ENCODE measurements around the gene PNMA6E. TPM values are rescaled to one million over a fixed set of nuclear protein-coding genes. Genes with fewer than 3 reads are reported as not detected.

Gene PNMA6E
- total RNA-seq, 1 donor from 2014 or later = not detected

DNA sequence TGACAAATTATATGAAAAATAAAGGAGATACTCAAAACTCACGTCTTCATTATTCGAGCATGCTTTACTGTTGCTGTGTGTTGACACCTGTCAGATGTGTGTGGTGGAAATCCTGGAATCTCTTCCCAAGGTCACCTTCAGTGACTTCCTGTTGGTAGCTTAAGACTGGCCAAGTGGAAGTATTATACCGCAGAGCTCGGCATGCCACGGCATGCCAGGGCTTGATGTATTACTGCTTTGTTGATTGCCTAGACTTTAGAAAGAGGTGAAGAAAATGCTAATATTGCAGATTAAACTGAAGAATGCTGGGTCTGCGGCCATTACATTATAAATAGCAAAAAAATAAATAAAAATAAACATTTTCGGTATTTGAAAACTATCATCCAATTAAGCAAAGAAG, 40.1 kb upstream of the PNMA6E start:
- Mint-ChIP-seq H3K9me3 (peaks cover 4% of the 10 kb centered on the region), H3K36me3 (no peaks in the 10 kb centered on the region), H3K4me3 (no peak overlapping the region), H3K27me3 (ENCODE audit: low read depth) (no peaks in the 10 kb centered on the region), H3K4me1 (peaks cover 2% of the 10 kb centered on the region), H3K27ac (no peak overlapping the region)
- TF ChIP-seq CTCF (IDR thresholded peaks at IDR 0.05; ENCODE audit: unreplicated experiment) = no peak
- no peak for DNase-seq (ENCODE audit: low spot score in 2 of 2, unreplicated experiment in 2 of 2)

DNA sequence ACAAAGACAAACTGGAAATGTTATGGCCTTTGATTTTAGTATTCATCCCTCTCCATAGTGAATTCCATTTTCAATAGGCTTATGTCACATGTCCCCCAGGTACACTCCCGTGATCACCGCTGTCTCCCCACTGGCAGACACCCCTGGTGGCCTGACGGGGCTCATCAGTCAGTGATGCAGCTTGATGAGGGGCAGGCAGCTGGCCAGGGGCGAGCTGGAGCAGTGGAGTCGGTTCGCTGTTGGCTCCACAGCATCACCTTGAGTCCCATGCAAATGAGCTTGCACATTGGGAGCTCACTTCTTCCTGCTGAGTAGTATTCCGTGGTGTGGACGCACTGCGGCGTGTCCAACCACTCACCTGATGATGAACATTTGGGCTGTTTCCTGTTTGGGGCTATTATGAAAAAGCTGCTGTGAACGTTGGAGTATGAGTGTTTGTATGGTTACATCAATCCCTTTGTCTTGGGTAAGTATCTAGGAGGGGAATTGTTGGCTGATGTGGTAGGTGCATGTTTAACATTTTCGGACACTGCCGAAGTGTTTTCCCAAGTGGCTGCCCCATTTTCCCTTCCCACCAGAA, 39.5 kb upstream of the PNMA6E start:
- H3K27me3 Mint-ChIP-seq (ENCODE audit: low read depth) = no peaks in the 10 kb centered on the region
- H3K4me3 Mint-ChIP-seq = no peak overlapping the region
- DNase-seq (ENCODE audit: low spot score in 2 of 2, unreplicated experiment in 2 of 2) = no peak
- TF ChIP-seq CTCF (IDR thresholded peaks at IDR 0.05; ENCODE audit: unreplicated experiment) = no peak
- peaks cover 2% of the 10 kb centered on the region for H3K4me1 Mint-ChIP-seq
- H3K9me3 Mint-ChIP-seq = peaks cover 4% of the 10 kb centered on the region
- H3K27ac Mint-ChIP-seq = no peak overlapping the region
- H3K36me3 Mint-ChIP-seq = no peaks in the 10 kb centered on the region

GRCh38 chrX:153439977-153440376, 38.8 kb upstream of the PNMA6E start:
- no peak overlapping the region for H3K4me3 Mint-ChIP-seq
- no peaks in the 10 kb centered on the region for H3K36me3 Mint-ChIP-seq
- no peak for DNase-seq (ENCODE audit: low spot score in 2 of 2, unreplicated experiment in 2 of 2)
- no peaks in the 10 kb centered on the region for H3K27me3 Mint-ChIP-seq (ENCODE audit: low read depth)
- TF ChIP-seq CTCF (IDR thresholded peaks at IDR 0.05; ENCODE audit: unreplicated experiment) = no peak
- peaks cover 2% of the 10 kb centered on the region for H3K4me1 Mint-ChIP-seq
- H3K27ac Mint-ChIP-seq = no peak overlapping the region
- H3K9me3 Mint-ChIP-seq = peaks cover 4% of the 10 kb centered on the region

GRCh38 chrX:153438532-153438931, 37.4 kb upstream of the PNMA6E start:
- no peak for DNase-seq (ENCODE audit: low spot score in 2 of 2, unreplicated experiment in 2 of 2)
- peaks cover 4% of the 10 kb centered on the region for H3K9me3 Mint-ChIP-seq
- no peaks in the 10 kb centered on the region for H3K27me3 Mint-ChIP-seq (ENCODE audit: low read depth)
- H3K36me3 Mint-ChIP-seq = no peaks in the 10 kb centered on the region
- H3K4me3 Mint-ChIP-seq = no peak overlapping the region
- no peak for TF ChIP-seq CTCF (IDR thresholded peaks at IDR 0.05; ENCODE audit: unreplicated experiment)
- peaks cover 2% of the 10 kb centered on the region for H3K4me1 Mint-ChIP-seq
- peak overlapping the region; percentile 23 for H3K27ac Mint-ChIP-seq

DNA sequence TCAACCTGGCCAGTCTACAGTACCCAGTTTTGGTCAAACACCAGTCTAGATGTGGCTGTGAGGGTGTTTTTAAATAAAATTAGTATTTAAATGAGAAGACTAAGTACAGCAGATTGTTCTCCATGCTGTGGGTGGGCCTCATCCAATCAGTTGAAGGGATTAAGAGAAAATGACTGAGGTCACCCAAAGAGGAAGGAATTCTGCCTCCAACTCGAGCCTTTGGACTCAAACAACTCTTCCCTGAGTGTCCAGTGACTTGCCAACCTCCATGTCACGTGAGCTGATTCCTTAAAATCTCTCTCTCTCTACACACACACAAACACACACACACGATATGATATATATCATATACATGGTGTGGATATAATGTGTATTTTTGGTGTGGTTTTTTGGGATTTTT, 34.7 kb upstream of the PNMA6E start:
- Mint-ChIP-seq H3K27me3 (ENCODE audit: low read depth) (no peaks in the 10 kb centered on the region), H3K4me3 (no peak overlapping the region), H3K36me3 (no peaks in the 10 kb centered on the region), H3K9me3 (peaks cover 9% of the 10 kb centered on the region), H3K27ac (no peak overlapping the region), H3K4me1 (no peaks in the 10 kb centered on the region)
- DNase-seq (ENCODE audit: low spot score in 2 of 2, unreplicated experiment in 2 of 2) = no peak
- no peak for TF ChIP-seq CTCF (IDR thresholded peaks at IDR 0.05; ENCODE audit: unreplicated experiment)

DNA sequence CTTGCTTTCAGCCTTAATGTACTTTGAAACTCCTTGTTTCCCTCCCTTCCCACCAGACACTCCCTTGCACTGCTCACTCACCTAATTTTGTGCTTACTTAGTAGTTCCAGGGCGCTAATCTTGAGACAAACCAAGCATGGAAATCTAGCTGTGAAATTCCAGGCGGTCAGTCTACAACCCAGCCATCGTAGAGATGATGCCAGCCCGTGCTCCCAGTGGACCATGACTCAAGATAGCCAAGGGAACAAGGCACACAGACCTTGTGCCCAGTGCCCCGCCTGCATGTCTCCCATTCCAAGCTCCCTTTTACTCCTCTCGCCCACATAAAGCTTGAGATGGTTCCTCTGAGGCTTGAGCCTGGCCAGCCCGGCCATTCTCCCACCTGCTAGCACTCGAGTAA, 33.7 kb upstream of the PNMA6E start:
- no peak overlapping the region for H3K27ac Mint-ChIP-seq
- no peaks in the 10 kb centered on the region for H3K27me3 Mint-ChIP-seq (ENCODE audit: low read depth)
- peaks cover 13% of the 10 kb centered on the region for H3K9me3 Mint-ChIP-seq
- no peaks in the 10 kb centered on the region for H3K36me3 Mint-ChIP-seq
- no peak for DNase-seq (ENCODE audit: low spot score in 2 of 2, unreplicated experiment in 2 of 2)
- H3K4me1 Mint-ChIP-seq = no peaks in the 10 kb centered on the region
- no peak overlapping the region for H3K4me3 Mint-ChIP-seq
- TF ChIP-seq CTCF (IDR thresholded peaks at IDR 0.05; ENCODE audit: unreplicated experiment) = no peak
